ENCODE measurements around the gene CLEC4C.
A peak's percentile ranks its signal among the peaks of the same experiment; 100 is the strongest.
"Not testable (repeated sequence)": the region's sequence is repeated elsewhere in the genome, so short reads cannot be mapped to it uniquely, and the experiment has no call there.

Gene CLEC4C, protein sequence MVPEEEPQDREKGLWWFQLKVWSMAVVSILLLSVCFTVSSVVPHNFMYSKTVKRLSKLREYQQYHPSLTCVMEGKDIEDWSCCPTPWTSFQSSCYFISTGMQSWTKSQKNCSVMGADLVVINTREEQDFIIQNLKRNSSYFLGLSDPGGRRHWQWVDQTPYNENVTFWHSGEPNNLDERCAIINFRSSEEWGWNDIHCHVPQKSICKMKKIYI

DNA sequence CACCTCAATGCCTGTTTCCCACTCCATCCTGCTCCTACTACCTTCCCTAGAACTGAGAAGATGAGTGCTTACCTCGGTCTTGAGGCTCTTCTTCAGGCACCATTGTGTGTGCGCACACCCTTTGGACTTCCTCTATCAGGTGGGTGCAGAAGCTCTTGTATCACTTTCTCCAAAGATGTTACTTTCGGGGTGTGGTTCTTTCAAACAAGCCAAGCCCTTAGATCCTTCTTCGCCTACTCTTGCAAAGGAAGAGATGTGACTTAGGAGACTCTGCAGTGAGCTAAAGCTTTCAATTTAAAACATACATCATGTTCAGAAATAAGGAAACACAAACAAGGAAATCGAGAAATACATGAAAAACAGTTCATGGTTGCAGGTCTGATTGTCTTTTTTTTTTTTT lies at the start of gene CLEC4C:
TSS of gene CLEC4C (minus strand) at position 130 of the 400 bp plus-strand sequence. CDS start at position 103, 27 bp downstream.
- DNase-seq: no peak

DNA sequence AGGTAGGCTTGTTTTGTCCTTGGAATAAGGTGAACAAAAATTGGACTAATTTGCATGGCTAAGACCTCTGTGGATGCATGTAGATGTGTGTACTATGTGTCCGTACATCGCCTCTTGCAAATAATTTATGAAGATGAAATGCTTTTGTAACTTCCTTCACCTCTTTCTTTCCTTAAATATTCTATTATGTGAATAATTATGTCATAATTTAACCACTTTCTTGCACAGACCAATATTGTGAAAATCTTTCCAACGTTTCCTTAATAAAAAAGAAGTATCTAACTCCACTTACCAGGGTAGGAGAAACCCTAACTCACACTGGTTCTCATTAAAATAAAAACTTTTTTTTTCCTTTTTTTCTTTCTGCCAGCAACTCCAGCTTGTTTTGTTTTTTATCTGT lies 46.0 kb upstream of the CLEC4C start:
- DNase-seq: no peak

DNA sequence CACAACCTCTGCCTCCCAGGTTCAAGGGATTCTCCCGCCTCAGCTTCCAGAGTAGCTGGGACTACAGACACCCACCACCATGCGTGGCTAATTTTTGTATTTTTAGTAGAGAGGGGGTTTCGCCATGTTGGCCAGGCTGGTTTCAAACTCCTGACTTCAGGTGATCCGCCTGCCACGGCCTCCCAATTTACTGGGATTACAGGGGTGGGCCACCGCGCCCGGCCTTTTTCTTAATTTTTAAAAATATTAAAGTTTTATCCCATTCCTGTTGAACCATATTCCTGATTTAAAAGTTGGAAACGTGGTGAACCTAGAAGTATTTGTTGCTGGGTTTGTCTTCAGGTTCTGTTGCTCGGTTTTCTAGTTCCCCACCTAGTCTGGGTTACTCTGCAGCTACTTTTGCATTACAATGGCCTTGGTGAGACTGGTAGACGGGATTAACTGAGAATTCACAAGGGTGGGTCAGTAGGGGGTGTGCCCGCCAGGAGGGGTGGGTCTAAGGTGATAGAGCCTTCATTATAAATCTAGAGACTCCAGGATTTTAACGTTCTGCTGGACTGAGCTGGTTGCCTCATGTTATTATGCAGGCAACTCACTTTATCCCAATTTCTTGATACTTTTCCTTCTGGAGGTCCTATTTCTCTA lies 41.8 kb upstream of the CLEC4C start, which contains the start of gene NANOG:
TSS of gene NANOG (plus strand) at position 519 of the 645 bp plus-strand sequence. CDS start 213 bp downstream, outside the sequence.
- not testable (repeated sequence) for DNase-seq

DNA sequence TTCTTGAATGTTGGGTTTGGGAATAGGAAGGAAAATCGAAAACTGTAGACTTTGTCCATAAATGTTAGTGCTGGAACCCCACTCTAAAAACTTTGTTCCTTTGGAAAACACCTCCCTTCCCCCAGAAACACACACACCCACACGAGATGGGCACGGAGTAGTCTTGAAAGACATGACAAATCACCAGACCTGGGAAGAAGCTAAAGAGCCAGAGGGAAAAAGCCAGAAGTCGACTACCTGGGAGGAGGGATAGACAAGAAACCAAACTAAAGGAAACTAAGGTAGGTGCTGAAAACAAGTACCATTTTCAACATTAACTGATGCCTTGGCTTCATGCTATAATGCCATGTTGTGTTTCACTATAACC lies 41.1 kb upstream of the CLEC4C start:
- no peak for DNase-seq

DNA sequence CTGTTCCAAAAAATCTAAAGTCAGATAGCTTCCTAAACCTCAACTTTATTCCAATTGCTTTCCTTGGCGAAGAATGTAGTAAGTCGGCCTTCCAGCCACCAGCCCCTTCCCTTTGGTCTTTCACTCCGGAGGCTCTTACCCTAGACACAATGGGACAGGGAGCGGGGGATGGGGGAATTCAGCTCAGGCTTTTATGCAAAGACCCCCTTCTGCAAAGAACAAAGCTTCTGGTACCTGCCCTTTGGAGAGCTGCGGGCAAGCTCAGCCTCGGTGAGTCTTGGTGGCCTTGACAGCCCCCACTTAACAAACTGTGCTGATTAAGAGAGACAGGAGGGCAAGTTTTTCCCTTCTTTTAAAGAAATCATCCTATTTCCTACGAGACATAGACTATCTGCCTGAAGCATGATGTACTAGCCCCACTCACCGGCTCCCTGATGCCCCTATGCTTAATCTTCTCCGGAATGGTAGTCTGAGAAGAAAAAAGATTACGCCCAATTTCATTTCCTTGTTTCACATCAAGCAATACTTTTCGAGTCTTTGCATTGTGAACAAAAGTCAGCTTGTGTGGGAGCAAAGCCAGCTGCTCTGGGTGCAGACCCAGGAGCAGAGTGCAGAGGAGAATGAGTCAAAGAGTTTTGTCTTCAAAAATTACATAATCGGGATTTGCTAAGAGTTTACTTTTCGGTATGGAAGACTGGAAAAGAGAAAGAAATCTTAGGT lies 40.6 kb upstream of the CLEC4C start:
- no peak for DNase-seq

DNA sequence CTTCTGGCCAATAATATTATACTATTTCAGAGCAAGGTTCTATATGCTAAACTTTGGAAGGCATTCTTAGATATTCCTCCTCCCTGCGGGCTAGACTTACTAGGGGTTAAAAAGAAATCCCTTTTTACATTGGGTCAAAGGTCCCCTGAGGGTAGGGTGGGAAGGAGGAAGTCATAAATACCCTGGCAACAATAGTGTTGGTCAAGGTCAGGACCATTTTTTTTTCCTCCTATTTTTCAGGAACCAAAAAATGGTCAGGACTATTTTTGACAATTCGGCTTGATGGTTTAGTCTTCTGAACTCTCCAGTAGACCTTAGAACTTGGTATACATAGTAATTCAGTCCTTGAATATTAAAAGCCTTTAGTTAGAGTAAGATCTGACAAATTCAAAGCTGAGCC lies 37.5 kb upstream of the CLEC4C start:
- no peak for DNase-seq

DNA sequence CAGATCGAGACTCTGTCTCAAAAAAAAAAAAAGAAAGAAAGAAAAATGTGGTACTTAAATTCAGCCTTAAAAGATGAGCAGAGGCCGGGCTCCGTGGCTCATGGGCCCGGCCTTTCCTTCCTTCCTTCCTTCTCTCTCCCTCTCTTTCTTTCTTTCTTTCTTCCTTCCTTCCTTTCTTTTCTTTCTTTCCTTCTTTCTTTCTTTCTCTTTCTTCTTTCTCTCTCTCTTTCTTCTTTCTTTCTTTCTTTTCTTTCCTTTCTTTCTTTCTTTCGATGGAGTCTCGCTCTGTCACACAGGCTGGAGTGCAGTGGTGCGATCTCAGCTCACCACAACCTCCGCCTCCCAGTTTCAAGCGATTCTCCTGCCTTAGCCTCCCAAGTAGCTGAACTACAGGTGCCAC lies 36.3 kb upstream of the CLEC4C start:
- DNase-seq: not testable (repeated sequence)

DNA sequence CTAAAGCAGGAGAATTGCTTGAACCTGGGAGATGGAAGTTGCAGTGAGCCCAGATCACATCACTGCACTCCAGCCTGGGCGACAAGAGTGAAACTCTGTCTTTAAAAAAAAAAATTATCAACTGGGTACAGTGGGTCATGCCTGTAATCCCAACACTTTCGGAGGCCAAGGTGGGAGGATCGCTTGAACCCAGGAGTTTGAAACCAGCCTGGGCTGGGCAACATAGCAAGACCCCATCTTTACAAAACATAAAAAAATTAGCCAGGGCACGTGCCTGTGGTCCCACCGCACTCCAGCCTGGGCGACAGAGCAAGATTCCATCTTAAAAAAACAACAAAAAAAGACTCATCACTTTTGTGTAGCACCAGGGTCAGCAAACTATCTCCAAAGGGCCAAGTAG lies 34.9 kb upstream of the CLEC4C start:
- DNase-seq: no peak

DNA sequence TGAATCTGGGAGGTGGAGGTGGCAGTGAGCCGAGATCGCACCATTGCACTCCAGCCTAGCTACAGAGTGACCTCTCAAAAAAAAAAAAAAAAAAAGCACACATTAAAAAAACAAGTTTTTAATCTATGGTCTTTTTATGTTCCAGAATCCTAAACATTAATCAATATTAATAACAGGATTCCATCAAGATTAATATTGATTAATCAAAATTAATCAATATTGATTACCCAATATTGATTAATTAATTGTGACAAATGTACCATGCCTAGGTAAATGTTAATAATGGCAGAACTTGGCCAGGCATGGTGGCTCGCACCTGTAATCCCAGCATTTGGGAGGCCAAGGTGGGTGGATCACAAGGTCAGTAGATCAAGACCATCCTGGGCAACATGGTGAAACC lies 34.1 kb upstream of the CLEC4C start:
- no peak for DNase-seq

DNA sequence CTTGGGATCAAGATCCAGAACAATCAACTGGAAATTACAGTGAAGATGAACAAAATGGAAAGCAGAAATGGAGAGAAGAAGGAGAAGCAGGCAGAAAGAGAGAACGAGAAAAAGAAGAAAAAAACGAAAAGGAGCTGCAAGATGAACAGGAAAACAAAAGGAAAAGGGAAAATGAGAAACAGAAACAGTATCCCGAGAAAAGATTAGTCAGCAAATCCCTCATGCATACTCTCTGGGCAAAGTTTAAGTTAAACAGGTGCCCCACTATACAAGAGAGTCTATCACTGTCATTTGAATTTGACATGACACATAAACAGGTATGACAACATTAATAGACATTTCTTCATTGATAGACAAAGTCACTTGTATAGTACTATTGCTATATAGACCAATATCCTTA lies 22.8 kb upstream of the CLEC4C start:
- no peak for DNase-seq

DNA sequence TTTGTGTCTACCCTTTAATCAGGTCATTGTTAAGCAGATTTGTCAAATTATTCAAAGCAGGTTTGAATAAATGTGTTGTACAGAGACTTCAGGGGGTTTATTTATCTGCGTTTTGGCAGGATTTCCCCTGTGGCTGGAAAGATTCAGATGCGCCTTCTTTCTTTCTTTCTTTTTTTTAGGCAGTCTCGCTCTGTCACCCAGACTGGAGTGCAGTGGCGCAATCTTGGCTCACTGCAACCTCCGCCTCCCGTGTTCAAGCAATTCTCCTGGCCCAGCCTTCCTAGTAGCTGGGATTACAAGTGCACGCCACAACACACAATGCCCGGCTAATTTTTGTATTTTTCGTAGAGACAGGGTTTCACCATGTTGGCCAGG lies 11.6 kb upstream of the CLEC4C start:
- DNase-seq: no peak

DNA sequence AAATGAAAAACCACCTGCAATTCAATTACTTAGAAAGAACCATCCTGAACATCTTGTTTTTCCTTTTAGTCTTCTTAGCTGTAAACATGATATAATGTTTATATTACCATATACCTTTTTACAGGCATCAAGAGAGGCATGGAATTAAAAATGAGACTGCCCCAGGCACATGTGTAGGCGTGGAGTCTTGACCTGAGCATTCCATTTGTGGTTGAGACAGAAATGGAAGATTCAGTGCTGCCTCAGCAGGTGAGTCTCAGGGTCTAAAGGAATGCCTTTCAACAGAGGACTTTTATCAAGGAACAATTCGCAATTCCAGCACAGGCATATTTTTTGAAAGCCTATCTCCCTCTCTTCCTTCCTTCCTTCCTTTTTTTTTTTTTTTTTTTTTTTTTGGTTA lies 9.8 kb upstream of the CLEC4C start:
- DNase-seq: no peak

DNA sequence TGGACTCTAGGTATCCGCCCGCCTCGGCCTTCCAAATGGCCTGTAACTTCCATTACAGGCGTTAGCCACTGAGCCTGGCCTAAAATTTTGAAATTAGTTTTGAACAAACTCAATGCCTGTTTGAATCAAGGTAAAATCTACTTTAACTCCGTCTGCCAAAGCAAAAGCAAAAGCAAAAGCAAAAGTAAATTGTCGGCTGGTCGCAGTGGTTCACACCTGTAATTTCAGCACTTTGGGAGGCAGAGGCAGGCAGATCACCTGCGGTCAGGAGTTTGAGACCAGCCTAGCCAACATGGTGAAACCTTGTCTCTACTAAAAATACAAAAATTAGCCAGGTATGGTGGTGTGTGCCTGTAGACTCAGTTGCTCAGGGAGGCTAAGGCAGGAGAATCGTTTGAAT lies 8.5 kb upstream of the CLEC4C start:
- DNase-seq: peak; percentile 41

DNA sequence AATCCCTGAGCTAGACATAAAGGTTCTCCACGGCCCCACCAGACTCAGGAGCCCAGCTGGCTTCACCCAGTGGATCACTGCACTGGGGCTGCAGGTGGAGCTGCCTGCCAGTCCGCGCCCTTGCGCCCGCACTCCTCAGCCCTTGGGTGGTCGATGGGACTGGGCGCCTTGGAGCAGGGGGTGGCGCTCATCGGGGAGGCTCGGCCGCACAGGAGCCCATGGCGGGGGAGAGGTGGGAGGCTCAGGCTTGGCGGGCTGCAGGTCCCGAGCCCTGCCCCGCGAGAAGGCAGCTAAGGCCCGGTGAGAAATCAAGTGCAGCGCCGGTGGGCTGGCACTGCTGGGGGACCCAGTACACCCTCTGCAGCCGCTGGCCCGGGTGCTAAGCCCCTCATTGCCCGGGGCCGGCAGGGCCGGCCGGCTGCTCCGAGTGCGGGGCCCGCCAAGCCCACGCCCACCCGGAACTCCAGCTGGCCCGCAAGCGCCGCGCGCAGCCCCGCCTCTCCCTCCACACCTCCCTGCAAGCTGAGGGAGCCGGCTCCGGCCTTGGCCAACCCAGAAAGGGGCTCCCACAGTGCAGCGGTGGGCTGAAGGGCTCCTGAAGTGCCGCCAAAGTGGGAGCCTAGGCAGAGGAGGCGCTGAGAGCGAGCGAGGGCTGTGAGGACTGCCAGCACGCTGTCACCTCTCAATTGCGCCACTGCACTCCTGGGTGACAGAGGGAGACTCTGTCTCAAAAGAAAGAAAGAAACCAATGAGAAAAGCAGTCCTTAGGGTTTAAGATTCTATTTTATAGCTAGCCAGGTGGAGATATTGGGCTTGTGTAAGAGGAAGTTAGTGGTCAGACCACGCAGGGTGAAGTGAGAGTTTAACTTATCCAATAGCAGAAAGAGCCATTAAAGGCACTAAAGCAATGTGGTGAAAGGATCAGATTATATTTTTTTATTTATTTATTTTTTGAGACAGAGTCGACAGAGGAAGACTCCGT lies 5.1 kb upstream of the CLEC4C start:
- DNase-seq: peak; percentile 10

DNA sequence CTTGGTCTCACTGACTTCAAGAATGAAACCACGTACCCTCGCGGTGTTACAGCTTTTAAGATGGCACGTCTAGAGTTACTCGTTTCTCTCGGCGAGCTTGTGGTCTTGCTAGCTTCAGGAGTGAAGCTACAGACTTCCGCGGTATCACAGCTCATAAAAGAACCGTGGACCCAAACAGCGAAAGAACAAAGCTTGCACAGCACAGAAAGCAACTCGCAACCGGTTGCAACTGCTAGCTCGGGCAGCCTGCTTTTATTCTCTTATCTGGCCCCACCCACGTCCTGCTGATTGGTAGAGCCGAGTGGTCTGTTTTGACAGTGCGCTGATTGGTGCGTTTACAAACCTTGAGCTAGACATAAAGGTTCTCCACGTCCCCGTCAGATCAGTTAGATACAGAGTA lies 4.2 kb upstream of the CLEC4C start:
- DNase-seq: no peak

DNA sequence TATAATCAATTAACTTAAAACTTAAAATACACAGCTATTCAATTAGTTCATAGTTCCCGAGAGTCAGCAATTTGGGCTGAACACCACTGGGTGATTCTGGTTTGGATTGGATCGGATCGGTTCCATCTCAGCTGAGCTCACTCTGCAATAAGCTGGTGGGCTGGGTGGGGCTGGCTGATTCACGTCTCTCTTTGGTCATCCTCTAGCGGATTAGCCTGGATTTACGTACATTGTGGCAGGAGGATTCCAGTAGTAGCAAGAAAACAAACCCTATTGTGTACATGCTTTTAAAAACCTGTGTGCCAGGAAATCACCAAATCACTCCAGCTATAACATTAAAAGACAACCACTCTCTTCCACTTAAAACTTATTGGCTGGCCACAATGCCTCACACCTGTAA lies 3.2 kb upstream of the CLEC4C start:
- no peak for DNase-seq

DNA sequence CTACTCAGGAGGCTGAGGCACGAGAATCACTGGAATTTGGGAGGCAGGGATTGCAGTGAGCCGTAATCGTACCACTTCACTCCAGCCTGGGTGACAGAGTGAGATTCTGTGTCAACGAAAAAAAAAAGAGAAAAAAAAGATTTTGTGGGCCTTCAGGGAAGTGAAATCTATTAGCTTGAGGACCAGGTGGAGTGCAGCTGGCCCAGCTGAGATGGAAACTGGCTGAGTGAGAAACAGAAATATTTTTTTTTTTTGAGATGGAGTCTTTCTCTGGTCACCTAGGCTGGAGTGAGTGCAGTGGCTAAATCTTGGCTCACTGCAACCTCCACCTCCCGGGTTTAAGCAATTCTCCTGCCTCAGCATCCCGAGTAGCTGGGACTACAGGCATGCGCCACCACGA lies 2.3 kb upstream of the CLEC4C start:
- DNase-seq: no peak

DNA sequence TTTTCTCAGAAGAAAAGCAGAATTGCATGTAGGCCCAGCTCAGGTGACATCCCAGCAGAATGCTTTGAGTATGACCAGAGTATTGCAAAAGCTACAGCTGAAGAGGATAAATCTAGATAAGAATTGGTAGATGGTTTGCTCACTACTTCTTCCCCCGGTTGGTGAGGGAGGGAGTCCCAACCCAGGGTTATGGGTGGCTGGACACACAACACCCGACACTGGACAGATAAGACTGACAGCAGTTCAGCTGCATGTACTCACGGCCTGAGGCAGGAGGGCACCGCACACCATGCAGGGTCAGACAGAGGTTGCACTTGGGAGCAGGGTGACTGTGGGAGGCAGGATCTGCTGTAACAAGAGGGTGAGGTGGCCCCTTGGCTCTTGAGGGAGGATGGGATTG lies 1.7 kb upstream of the CLEC4C start:
- no peak for DNase-seq

DNA sequence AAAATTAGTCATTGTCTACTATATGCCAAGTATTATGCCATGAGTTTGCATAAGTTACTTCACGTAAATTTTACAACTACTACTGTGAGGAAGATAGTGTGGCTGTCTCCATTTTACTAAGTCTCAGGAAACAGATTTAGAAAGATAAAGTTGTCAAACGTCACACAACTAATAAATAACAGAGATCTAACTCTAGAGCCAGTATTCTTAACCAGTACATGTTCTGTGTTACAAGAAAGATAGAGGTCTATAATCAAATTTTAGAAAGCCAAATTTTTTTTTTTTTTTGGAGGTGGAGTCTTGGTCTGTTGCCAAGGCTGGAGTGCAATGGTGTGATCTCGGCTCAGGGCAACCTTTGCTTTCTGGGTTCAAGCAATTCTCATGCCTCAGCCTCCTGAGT lies 14.2 kb downstream of the CLEC4C start:
- DNase-seq: no peak

DNA sequence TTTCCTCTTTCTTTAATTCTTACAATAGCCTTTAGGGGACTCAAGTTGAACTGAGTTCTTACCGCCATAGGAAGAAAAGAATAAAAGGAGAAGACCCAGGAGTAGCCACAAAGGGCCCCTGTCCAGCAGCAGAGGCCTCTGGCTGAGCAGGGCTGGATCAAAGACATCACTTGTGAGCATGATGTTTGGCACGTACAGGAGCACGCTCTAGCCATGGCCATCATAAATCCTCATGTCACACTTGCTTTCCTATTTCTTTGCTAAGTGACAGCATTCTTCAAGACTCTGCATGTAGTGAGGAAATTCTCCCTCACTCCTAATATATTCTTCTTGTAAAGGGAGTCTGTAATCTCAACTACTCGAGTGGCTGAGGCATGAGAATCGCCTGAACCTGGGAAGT lies 15.7 kb downstream of the CLEC4C start:
- no peak for DNase-seq

DNA sequence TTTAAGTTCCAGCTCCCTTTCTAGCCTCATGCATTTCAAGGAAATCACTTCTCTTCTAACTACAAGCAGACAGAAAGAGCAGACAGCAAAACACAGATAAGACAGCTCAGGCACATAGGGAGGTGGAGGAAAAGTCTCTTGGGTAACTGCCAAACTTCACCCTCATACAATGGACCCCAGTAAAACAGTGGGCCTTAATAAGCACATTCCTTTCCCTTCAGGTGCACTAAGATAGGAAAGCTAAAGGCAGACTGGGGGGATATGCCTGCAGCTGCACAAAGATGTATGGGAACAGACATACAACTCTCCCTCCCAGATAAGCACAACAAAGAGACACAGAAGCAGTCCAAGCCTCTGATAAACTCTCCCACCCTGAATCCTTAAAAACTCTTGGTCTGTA lies 16.2 kb downstream of the CLEC4C start:
- DNase-seq: not testable (repeated sequence)

DNA sequence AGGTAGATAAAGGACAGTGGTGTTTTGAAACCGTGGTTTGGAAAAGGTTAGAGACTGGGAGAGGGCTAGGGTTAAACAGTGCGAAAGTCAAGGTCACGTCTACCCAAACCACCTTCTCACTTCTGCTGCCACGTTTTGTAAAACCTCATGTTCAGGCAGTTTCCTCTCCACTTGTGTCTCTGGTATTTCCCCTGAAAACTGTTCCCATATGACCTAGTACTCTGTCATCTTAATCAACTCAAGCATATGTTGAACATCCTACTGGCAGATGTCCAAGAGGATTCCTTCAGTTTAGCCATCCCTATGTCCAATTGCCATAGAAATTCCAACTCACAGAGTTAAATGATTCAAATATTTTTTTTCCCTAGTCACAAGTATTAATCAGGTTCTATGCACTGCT lies 17.4 kb downstream of the CLEC4C start:
- DNase-seq: no peak

DNA sequence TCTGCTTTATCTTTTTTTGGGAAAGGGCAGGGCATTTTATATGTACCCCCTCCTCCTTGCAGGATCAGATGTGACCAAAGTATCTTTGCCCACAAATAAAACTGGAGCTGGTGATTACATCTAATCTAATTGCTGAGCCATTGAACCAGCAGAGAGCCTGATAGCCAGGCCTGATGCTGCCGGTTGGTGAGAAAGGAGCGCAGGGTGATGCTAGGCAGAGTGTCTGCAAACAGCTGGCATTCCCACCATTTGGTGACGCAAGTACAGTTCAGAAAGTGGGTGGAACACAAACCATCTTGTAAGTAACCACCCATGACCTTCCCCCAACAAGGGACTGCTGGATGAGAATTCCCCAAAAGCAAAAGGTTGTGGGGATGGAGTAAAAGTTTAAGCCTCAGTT lies 23.2 kb downstream of the CLEC4C start:
- no peak for DNase-seq

Measured in CD4-positive, alpha-beta T cell treated with Interleukin-17A for 1 hour (primary cell).